GM21360 (cell line): Measurements from ENCODE around the gene GPHA2.

ENCODE experiments used
- ATAC-seq: cut with Tn5 transposase; IDR thresholded peaks from one replicate; pipeline ENCODE4 v1.9.1; 2021; ENCODE audit warnings: mild to moderate bottlenecking, moderate library complexity; ENCODE audit not compliant: unreplicated experiment

Gene GPHA2

GRCh38 chr11:64892838-64893193 is 42.9 kb downstream of the GPHA2 start:
- no peak for ATAC-seq

GRCh38 chr11:64892411-64892831 is 43.3 kb downstream of the GPHA2 start:
- ATAC-seq: no peak

GRCh38 chr11:64891880-64892279 is 43.8 kb downstream of the GPHA2 start:
- ATAC-seq: no peak

DNA sequence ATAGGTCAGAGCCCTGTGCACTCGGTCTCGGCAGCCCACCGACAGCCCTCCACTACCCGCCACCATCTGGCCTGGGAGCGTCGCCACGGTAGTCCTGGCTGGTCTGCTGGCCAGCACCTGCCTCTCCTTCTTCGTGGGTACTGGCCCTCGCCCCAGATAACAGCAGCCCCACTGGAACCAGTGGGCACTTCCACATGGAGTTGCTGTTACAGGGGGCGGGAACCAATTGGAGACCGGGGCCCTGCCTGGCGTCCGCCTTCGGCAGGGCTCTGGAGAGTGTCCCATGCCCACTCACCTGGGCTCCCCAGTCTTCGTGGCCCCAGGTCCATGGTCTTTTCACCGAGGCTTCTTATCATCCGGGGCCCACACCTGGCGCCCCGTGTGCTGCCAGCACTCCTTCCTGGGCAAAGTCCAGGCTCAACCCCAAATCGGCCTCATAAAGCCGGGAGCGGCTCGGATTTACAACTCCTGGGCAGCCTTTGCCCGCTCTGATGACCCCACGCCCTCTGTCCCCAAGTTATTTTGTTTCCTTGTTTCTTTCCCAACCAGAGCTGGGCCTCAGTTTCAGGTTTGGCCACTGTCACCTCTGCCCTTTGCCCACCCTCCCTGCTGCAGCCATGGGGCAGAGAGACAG is 44.4 kb downstream of the GPHA2 start:
- no peak for ATAC-seq

- ATAC-seq: no peak
These were observed 45.2 kb downstream of the GPHA2 start for GRCh38 chr11:64890522-64890939.

GRCh38 chr11:64888729-64889511 is 46.8 kb downstream of the GPHA2 start:
- ATAC-seq: no peak

- ATAC-seq: no peak
These were observed 47.3 kb downstream of the GPHA2 start for GRCh38 chr11:64888406-64888728.

- ATAC-seq: peak; percentile 71
These were observed 47.8 kb downstream of the GPHA2 start for GRCh38 chr11:64887757-64888405.

GRCh38 chr11:64887234-64887756 is 48.4 kb downstream of the GPHA2 start:
- ATAC-seq: no peak

- no peak for ATAC-seq
These were observed 50.1 kb downstream of the GPHA2 start for GRCh38 chr11:64885367-64886286.
